GM21576 (cell line): ENCODE results near the gene SYNE3.

ENCODE experiments used
- ATAC-seq: cut with Tn5 transposase; IDR thresholded peaks from one replicate; pipeline ENCODE4 v1.9.1; 2021; ENCODE audit warnings: mild to moderate bottlenecking, moderate library complexity; ENCODE audit not compliant: unreplicated experiment

Gene SYNE3

GRCh38 chr14:95516554-95517181 lies at the start of gene SYNE3:
SYNE3 (minus strand) TSS chr14:95516650; CDS start chr14:95475821, 40,829 bp downstream.
- ATAC-seq: peak; percentile 34

GRCh38 chr14:95564060-95564459 lies 47.6 kb upstream of the SYNE3 start:
- ATAC-seq: no peak

GRCh38 chr14:95562892-95563685 lies 46.6 kb upstream of the SYNE3 start:
- ATAC-seq: no peak

- ATAC-seq: peak; percentile 93
Observed at GRCh38 chr14:95561001-95561412, 44.6 kb upstream of the SYNE3 start.

- ATAC-seq: no peak
Observed at GRCh38 chr14:95559203-95559602, 42.8 kb upstream of the SYNE3 start.

- no peak for ATAC-seq
Observed at GRCh38 chr14:95557832-95558231, 41.4 kb upstream of the SYNE3 start.

GRCh38 chr14:95557291-95557690 lies 40.8 kb upstream of the SYNE3 start:
- ATAC-seq: no peak

GRCh38 chr14:95555053-95555452 lies 38.6 kb upstream of the SYNE3 start:
- ATAC-seq: no peak

- no peak for ATAC-seq
Observed at GRCh38 chr14:95553141-95553540, 36.7 kb upstream of the SYNE3 start.

- no peak for ATAC-seq
Observed at GRCh38 chr14:95551435-95551834, 35.0 kb upstream of the SYNE3 start.

GRCh38 chr14:95549656-95550585 lies 33.5 kb upstream of the SYNE3 start:
- ATAC-seq: no peak

- no peak for ATAC-seq
Observed at GRCh38 chr14:95548328-95548929, 32.0 kb upstream of the SYNE3 start.

GRCh38 chr14:95547626-95548327 lies 31.3 kb upstream of the SYNE3 start:
- no peak for ATAC-seq

- ATAC-seq: no peak
Observed at GRCh38 chr14:95547272-95547625, 30.8 kb upstream of the SYNE3 start.

GRCh38 chr14:95545515-95546168 lies 29.2 kb upstream of the SYNE3 start:
- no peak for ATAC-seq

GRCh38 chr14:95544588-95544987 lies 28.1 kb upstream of the SYNE3 start:
- no peak for ATAC-seq

- ATAC-seq: no peak
Observed at GRCh38 chr14:95543021-95543420, 26.6 kb upstream of the SYNE3 start.

GRCh38 chr14:95541932-95542930 lies 25.8 kb upstream of the SYNE3 start:
- ATAC-seq: no peak

- ATAC-seq: no peak
Observed at GRCh38 chr14:95541346-95541745, 24.9 kb upstream of the SYNE3 start.
